H9 (cell line): ENCODE results near the gene FAM151A. TPM values are rescaled to one million over a fixed set of nuclear protein-coding genes. Genes with fewer than 3 reads are reported as not detected.

Experiments used
- DNase-seq: peaks from one replicate; pipeline ENCODE4 v3.0.0-alpha.2; 2017
- H2AFZ ChIP-seq: one replicate; pipeline ENCODE4 v1.6.1; 2013; ENCODE audit warnings: mild to moderate bottlenecking, low read length, control low read depth, moderate library complexity
- H2AK5ac ChIP-seq: 2 replicates; pipeline ENCODE4 v1.6.1; 2013; ENCODE audit warnings: low read length, control low read depth, mixed read lengths; ENCODE audit not compliant: insufficient read length
- H2BK120ac ChIP-seq: one replicate; pipeline ENCODE4 v1.6.1; 2013; ENCODE audit warnings: low read depth, mild to moderate bottlenecking, low read length, control low read depth, inconsistent platforms; ENCODE audit not compliant: poor library complexity, severe bottlenecking
- H2BK12ac ChIP-seq: 2 replicates; pipeline ENCODE4 v1.6.1; 2013; ENCODE audit warnings: low read length, control low read depth, mixed read lengths, low read depth; ENCODE audit not compliant: insufficient read length
- H2BK15ac ChIP-seq: 2 replicates; pipeline ENCODE4 v1.6.1; 2013; ENCODE audit warnings: low read depth, low read length, control low read depth
- H2BK20ac ChIP-seq: one replicate; pipeline ENCODE4 v1.6.1; 2013; ENCODE audit warnings: low read depth, mild to moderate bottlenecking, low read length, control low read depth, inconsistent platforms; ENCODE audit not compliant: poor library complexity, severe bottlenecking
- H2BK5ac ChIP-seq: 2 replicates; pipeline ENCODE4 v1.6.1; 2013; ENCODE audit warnings: low read length, control low read depth, mixed read lengths; ENCODE audit not compliant: insufficient read length
- H3K14ac ChIP-seq: 2 replicates; pipeline ENCODE4 v1.6.1; 2013; ENCODE audit warnings: low read length, control low read depth; ENCODE audit not compliant: insufficient read depth
- H3K18ac ChIP-seq: 2 replicates; pipeline ENCODE4 v1.6.1; 2013; ENCODE audit warnings: low read depth, mild to moderate bottlenecking, mixed read lengths, low read length, control low read depth; ENCODE audit not compliant: insufficient read length
- H3K23ac ChIP-seq: 2 replicates; pipeline ENCODE4 v1.6.1; 2013; ENCODE audit warnings: low read length, control low read depth, mixed read lengths, low read depth; ENCODE audit not compliant: insufficient read length
- H3K23me2 ChIP-seq: 2 replicates; pipeline ENCODE4 v1.6.1; 2013; ENCODE audit warnings: low read depth, mild to moderate bottlenecking, mixed read lengths, low read length, control low read depth; ENCODE audit not compliant: insufficient read length, poor library complexity, severe bottlenecking
- H3K27ac ChIP-seq: 2 replicates; pipeline ENCODE4 v1.5.1; 2013; ENCODE audit warnings: low read length, control low read depth, mixed read lengths, low read depth; ENCODE audit not compliant: insufficient read length
- H3K27me3 ChIP-seq: 2 replicates; pipeline ENCODE4 v1.6.1; 2013; ENCODE audit warnings: low read length, control low read depth, inconsistent platforms; ENCODE audit not compliant: insufficient read depth
- H3K4ac ChIP-seq: 2 replicates; pipeline ENCODE4 v1.6.1; 2013; ENCODE audit warnings: low read depth, mild to moderate bottlenecking, control low read depth, inconsistent platforms, low read length, moderate library complexity
- H3K4me1 ChIP-seq: 2 replicates; pipeline ENCODE4 v1.6.1; 2013; ENCODE audit warnings: low read length, control low read depth, inconsistent platforms; ENCODE audit not compliant: insufficient read depth
- H3K4me2 ChIP-seq: 2 replicates; pipeline ENCODE4 v1.6.1; 2013; ENCODE audit warnings: low read length, control low read depth, mixed read lengths; ENCODE audit not compliant: insufficient read length, insufficient read depth
- H3K56ac ChIP-seq: 2 replicates; pipeline ENCODE4 v1.6.1; 2013; ENCODE audit warnings: low read depth, mild to moderate bottlenecking, mixed read lengths, low read length, control low read depth; ENCODE audit not compliant: insufficient read length
- H3K79me1 ChIP-seq: 2 replicates; pipeline ENCODE4 v1.6.1; 2013; ENCODE audit warnings: low read depth, mild to moderate bottlenecking, moderate library complexity, low read length, control low read depth, inconsistent platforms; ENCODE audit not compliant: insufficient read depth, poor library complexity, severe bottlenecking
- H3K79me2 ChIP-seq: 2 replicates; pipeline ENCODE4 v1.6.1; 2013; ENCODE audit warnings: low read length, control low read depth, inconsistent platforms; ENCODE audit not compliant: insufficient read depth
- H3K9ac ChIP-seq: 2 replicates; pipeline ENCODE4 v1.6.1; 2013; ENCODE audit warnings: low read length, control low read depth, mixed read lengths; ENCODE audit not compliant: insufficient read length; ENCODE audit errors: extremely low read depth
- H3K9me3 ChIP-seq: one replicate; pipeline ENCODE4 v1.6.1; 2013; ENCODE audit warnings: low read depth, low read length, inconsistent platforms; ENCODE audit not compliant: control insufficient read depth
- H3T11ph ChIP-seq: one replicate; pipeline ENCODE4 v1.6.1; 2013; ENCODE audit warnings: mild to moderate bottlenecking, low read length, control low read depth, inconsistent platforms
- H4K20me1 ChIP-seq: one replicate; pipeline ENCODE4 v1.6.1; 2013; ENCODE audit not compliant: control insufficient read depth, insufficient read length, insufficient read depth
- H4K5ac ChIP-seq: 2 replicates; pipeline ENCODE4 v1.6.1; 2013; ENCODE audit warnings: low read depth, mild to moderate bottlenecking, mixed read lengths, low read length, control low read depth; ENCODE audit not compliant: insufficient read length
- H4K8ac ChIP-seq: replicated peaks from 2 replicates; pipeline ENCODE4 v1.6.1; 2013; ENCODE audit warnings: low read length, control low read depth, mixed read lengths, low read depth; ENCODE audit not compliant: insufficient read length
- H4K91ac ChIP-seq: 2 replicates; pipeline ENCODE4 v1.6.1; 2013; ENCODE audit warnings: low read depth, mild to moderate bottlenecking, moderate library complexity, mixed read lengths, low read length, control low read depth; ENCODE audit not compliant: insufficient read length
- H3K27ac Mint-ChIP-seq, 3 experiments: 2 replicates in 2 of 3; 3 replicates in 1 of 3; pipeline ENCODE4 v1.8.0; 2020 to 2021; ENCODE audit warnings: mixed read lengths in 3 of 3, mild to moderate bottlenecking in 1 of 3, moderate library complexity in 1 of 3
- H3K27me3 Mint-ChIP-seq: 2 replicates; pipeline ENCODE4 v1.8.0; 2021; ENCODE audit warnings: low read depth, mild to moderate bottlenecking, moderate library complexity, mixed read lengths
- H3K36me3 Mint-ChIP-seq, 3 experiments: 2 replicates in 2 of 3; 3 replicates in 1 of 3; pipeline ENCODE4 v1.8.0; 2020 to 2021; ENCODE audit warnings: low read depth in 3 of 3, mixed read lengths in 3 of 3; ENCODE audit not compliant: insufficient read depth in 1 of 3
- H3K4me1 Mint-ChIP-seq, 2 experiments: 2 replicates each; pipeline ENCODE4 v1.8.0; 2020; ENCODE audit warnings: mixed read lengths in 2 of 2
- H3K4me3 Mint-ChIP-seq, 2 experiments: 2 replicates in 1 of 2; 3 replicates in 1 of 2; pipeline ENCODE4 v1.8.0; 2020 to 2021; ENCODE audit warnings: mild to moderate bottlenecking in 2 of 2, mixed read lengths in 2 of 2, moderate library complexity in 1 of 2
- H3K9me3 Mint-ChIP-seq, 2 experiments: 2 replicates in 1 of 2; 3 replicates in 1 of 2; pipeline ENCODE4 v1.8.0; 2020; ENCODE audit warnings: mild to moderate bottlenecking in 2 of 2, mixed read lengths in 2 of 2, moderate library complexity in 1 of 2
- WGBS: extraction: QIAGEN DNeasy Blood & Tissue Kit; methylation state at CpG from one replicate; pipeline ENCODE4 v1.1.7; 2013; ENCODE audit warnings: missing lambda C conversion rate, low lambda C conversion rate, mixed read lengths; ENCODE audit not compliant: insufficient read length; ENCODE audit errors: extremely low coverage; 5-methylcytosine and 5-hydroxymethylcytosine counted together
- total RNA-seq: library from RNA; stranded (reverse); gene quantifications from 2 replicates; pipeline ENCODE4 v1.2.1, GENCODE V29; 2021
- TF ChIP-seq, protein P1 (sequence below): fragments of 200-600 bp; sonication (generic); conservative IDR thresholded peaks from 3 replicates; pipeline ENCODE4 v1.8.0; 2021; ENCODE audit warnings: antibody characterized with exemption, mild to moderate bottlenecking

FAM151A gene
- total RNA-seq, 1 experiment from 2014 or later, result not detected

DNA sequence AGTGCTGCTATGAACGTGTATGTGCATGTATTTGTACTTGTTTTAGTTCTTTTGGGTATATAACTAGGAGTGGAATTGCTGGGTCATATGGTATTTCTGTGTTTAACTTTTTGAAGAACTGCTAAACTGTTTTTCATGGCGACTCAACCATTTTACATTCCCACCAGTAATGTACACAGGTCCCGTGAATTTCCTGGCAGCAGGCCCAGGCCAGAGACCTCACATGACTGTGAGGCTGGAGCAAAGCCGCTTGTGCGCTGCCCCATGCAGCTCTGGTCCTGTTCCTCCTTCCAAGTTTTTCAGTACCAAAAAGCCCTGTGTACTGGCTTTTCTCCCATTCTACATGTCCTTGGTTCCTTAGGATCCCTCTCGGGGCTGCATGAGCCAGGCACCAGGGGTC is 45.7 kb downstream of the FAM151A start:
- TF ChIP-seq, protein P1, sequence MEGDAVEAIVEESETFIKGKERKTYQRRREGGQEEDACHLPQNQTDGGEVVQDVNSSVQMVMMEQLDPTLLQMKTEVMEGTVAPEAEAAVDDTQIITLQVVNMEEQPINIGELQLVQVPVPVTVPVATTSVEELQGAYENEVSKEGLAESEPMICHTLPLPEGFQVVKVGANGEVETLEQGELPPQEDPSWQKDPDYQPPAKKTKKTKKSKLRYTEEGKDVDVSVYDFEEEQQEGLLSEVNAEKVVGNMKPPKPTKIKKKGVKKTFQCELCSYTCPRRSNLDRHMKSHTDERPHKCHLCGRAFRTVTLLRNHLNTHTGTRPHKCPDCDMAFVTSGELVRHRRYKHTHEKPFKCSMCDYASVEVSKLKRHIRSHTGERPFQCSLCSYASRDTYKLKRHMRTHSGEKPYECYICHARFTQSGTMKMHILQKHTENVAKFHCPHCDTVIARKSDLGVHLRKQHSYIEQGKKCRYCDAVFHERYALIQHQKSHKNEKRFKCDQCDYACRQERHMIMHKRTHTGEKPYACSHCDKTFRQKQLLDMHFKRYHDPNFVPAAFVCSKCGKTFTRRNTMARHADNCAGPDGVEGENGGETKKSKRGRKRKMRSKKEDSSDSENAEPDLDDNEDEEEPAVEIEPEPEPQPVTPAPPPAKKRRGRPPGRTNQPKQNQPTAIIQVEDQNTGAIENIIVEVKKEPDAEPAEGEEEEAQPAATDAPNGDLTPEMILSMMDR, result no peak
- H3K4me3 Mint-ChIP-seq, result no peak overlapping the region
- no peaks in the 10 kb centered on the region for H3K23me2 ChIP-seq
- no peaks in the 10 kb centered on the region for H4K20me1 ChIP-seq
- no peak overlapping the region for H4K8ac ChIP-seq
- H2AFZ ChIP-seq, result no peak overlapping the region
- H2AK5ac ChIP-seq, result no peak overlapping the region
- H2BK5ac ChIP-seq, result no peak overlapping the region
- no peak overlapping the region for H3K56ac ChIP-seq
- no peak overlapping the region for H2BK15ac ChIP-seq
- no peak overlapping the region for H3K14ac ChIP-seq
- H3K79me2 ChIP-seq, result no peaks in the 10 kb centered on the region
- no peaks in the 10 kb centered on the region for H3K27me3 Mint-ChIP-seq
- no peak overlapping the region for H3T11ph ChIP-seq
- H3K9me3 ChIP-seq, result no peaks in the 10 kb centered on the region
- no peak overlapping the region for H3K23ac ChIP-seq
- H3K79me1 ChIP-seq, result no peaks in the 10 kb centered on the region
- H3K27ac Mint-ChIP-seq, result peak overlapping the region in 1 of 3 experiments; percentile 57; a peak in 1 of 7 replicates
- H3K27me3 ChIP-seq, result no peaks in the 10 kb centered on the region
- H3K27ac ChIP-seq, result no peak overlapping the region
- no peak overlapping the region for H2BK20ac ChIP-seq
- no peak overlapping the region for H2BK120ac ChIP-seq
- peaks cover 50 to 60% of the 10 kb centered on the region in 2 experiments for H3K4me1 Mint-ChIP-seq
- H3K4me1 ChIP-seq, result peaks cover 13% of the 10 kb centered on the region; the same call in 1 of the 2 replicates
- H3K4ac ChIP-seq, result no peak overlapping the region
- no peak overlapping the region for H4K91ac ChIP-seq
- WGBS, result no CpG with 5 or more reads among the region's 6 CpGs
- no peak overlapping the region for H3K18ac ChIP-seq
- no peak overlapping the region for H3K9ac ChIP-seq
- no peaks in the 10 kb centered on the region for H3K9me3 Mint-ChIP-seq
- no peak overlapping the region for H4K5ac ChIP-seq
- no peak for DNase-seq
- no peak overlapping the region for H3K4me2 ChIP-seq
- H2BK12ac ChIP-seq, result no peak overlapping the region
- H3K36me3 Mint-ChIP-seq, result no peaks in the 10 kb centered on the region
